CD14-positive monocyte (primary cell): ENCODE results near the gene ANKRD12. TPM values are rescaled to one million over a fixed set of nuclear protein-coding genes. Genes with fewer than 3 reads are reported as not detected.

Experiments used
- polyA plus RNA-seq, 3 donors: library from polyadenylated mRNA; depleted of rRNA in 1 of 3; unstranded in 2 of 3; stranded (reverse) in 1 of 3; fragments of 300-500 nt in 2 of 3; fragments of >200 nt in 1 of 3; fragmentation: Illumina TruSeq in 2 of 3; gene quantifications; 1 replicate in 2 of 3; 2 replicates in 1 of 3; pipeline ENCODE4 v1.2.3, GENCODE V29; 2012 to 2021
- small RNA-seq: library from RNA; depleted of rRNA; stranded (forward); fragments of <200 nt; gene quantifications from one replicate; pipeline ENCODE3, GENCODE V24; 2012; ENCODE audit warnings: low read depth; ENCODE audit not compliant: insufficient read length

ANKRD12 gene
- polyA plus RNA-seq, 3 donors = 9.3 to 15.5 (median 15.4) TPM

Small RNA genes lying within 50 kb of the gene (small RNA-seq; reads per million reads assigned to genes)
- gene RF00019 = not detected

Other genes with a start within 250 kb of the ANKRD12 start
- 100 to 1,000 TPM in 2 of 3 donors, 10 to 100 TPM in 1; 55.4 to 184 (median 162) TPM for gene NDUFV2, start 34.1 kb upstream of the ANKRD12 start, polyA plus RNA-seq
- 1 to 10 TPM; 1.6 to 5.5 (median 3.9) TPM for gene TWSG1, start 198.0 kb downstream of the ANKRD12 start, polyA plus RNA-seq